ENCODE results near the gene WBP11. TPM values are rescaled to one million over a fixed set of nuclear protein-coding genes. Genes with fewer than 3 reads are reported as not detected.

Gene WBP11
- total RNA-seq, 1 experiment from 2014 or later: 111 TPM

GRCh38 chr12:14775636-14775980, 27.7 kb downstream of the WBP11 start (continued):
- TF ChIP-seq MAX (CRISPR knock-in tag; IDR thresholded peaks at IDR 0.05) (no peak), GTF2I (CRISPR knock-in tag; conservative IDR thresholded peaks at IDR 0.05) (no peak), ATF1 (CRISPR knock-in tag; IDR thresholded peaks at IDR 0.05) (no peak)

- Mint-ChIP-seq H3K27me3 (ENCODE audit: low read depth) (no peaks in the 10 kb centered on the region; the same call in 1 of the 2 replicates), H3K4me1 (peaks cover 35% of the 10 kb centered on the region), H3K27ac (peak overlapping the region; percentile 93), H3K4me3 (peak overlapping the region; percentile 99), H3K36me3 (peaks cover 4% of the 10 kb centered on the region; the same call in 1 of the 2 replicates), H3K9me3 (no peaks in the 10 kb centered on the region)
- CTCF ChIA-PET: interaction anchor here (0.5 to 2.0 kb wide), 6 partner anchors 19 to 86 kb away, joined by 3 to 8 read pairs (median 4); partner anchors contain the start of genes C12orf60 and WBP11
- DNase-seq (ENCODE audit: low spot score) (peak; percentile 25), ATAC-seq (no peak)
- POLR2A ChIA-PET: interaction anchor here (1.3 to 2.9 kb wide), 4 partner anchors 9 to 260 kb away, joined by 3 to 22 read pairs (median 4); partner anchors contain the start of genes C12orf60 and WBP11
- TF ChIP-seq KAT7 (CRISPR knock-in tag; IDR thresholded peaks at IDR 0.05; ENCODE audit: borderline replicate concordance) (0 out of 2 replicates have a peak, but pooled peaks have one; percentile 45), USF1 (CRISPR knock-in tag; IDR thresholded peaks at IDR 0.05) (0 out of 2 replicates have a peak, but pooled peaks have one; percentile 10), ZNF532 (CRISPR knock-in tag; IDR thresholded peaks at IDR 0.05; ENCODE audit: borderline replicate concordance) (no peak), NR2C2 (CRISPR knock-in tag; IDR thresholded peaks at IDR 0.05) (no peak)
Measured at GRCh38 chr12:14774906-14775635, 28.2 kb downstream of the WBP11 start.

- ChIA-PET CTCF (interaction anchor here (0.5 to 2.0 kb wide), 6 partner anchors 18 to 87 kb away, joined by 3 to 8 read pairs (median 4); partner anchors contain the start of genes C12orf60 and WBP11), POLR2A (interaction anchor here (1.1 to 2.9 kb wide), 6 partner anchors 10 to 261 kb away, joined by 3 to 22 read pairs (median 3); partner anchors contain the start of genes C12orf60 and WBP11)
- Mint-ChIP-seq H3K27ac (peak overlapping the region; percentile 93), H3K4me3 (peak overlapping the region; percentile 99), H3K9me3 (no peaks in the 10 kb centered on the region), H3K36me3 (peaks cover 4% of the 10 kb centered on the region; the same call in 1 of the 2 replicates), H3K4me1 (peaks cover 35% of the 10 kb centered on the region), H3K27me3 (ENCODE audit: low read depth) (no peaks in the 10 kb centered on the region; the same call in 1 of the 2 replicates)
- DNase-seq (ENCODE audit: low spot score) (peak; percentile 95), ATAC-seq (peak; percentile 74)
- TF ChIP-seq CBFB (CRISPR knock-in tag; IDR thresholded peaks at IDR 0.05; ENCODE audit: low read depth) (0 out of 2 replicates have a peak, but pooled peaks have one; percentile 26), ZNF121 (CRISPR knock-in tag; IDR thresholded peaks at IDR 0.05) (no peak), HMGA2 (CRISPR knock-in tag; IDR thresholded peaks at IDR 0.05) (no peak), SMAD3 (CRISPR knock-in tag; IDR thresholded peaks at IDR 0.05; ENCODE audit: borderline replicate concordance) (peak; percentile 67; the same call in 1 of the 2 replicates), AFF4 (CRISPR knock-in tag; IDR thresholded peaks at IDR 0.05; ENCODE audit: borderline replicate concordance) (no peak), JUN (CRISPR knock-in tag; IDR thresholded peaks at IDR 0.05) (peak; percentile 54; the same call in 1 of the 2 replicates), HMGXB4 (CRISPR knock-in tag; IDR thresholded peaks at IDR 0.05) (peak; percentile 63; the same call in 1 of the 2 replicates), ZNF219 (CRISPR knock-in tag; IDR thresholded peaks at IDR 0.05; ENCODE audit: borderline replicate concordance) (no peak), ZNF138 (CRISPR knock-in tag; conservative IDR thresholded peaks at IDR 0.05) (peak; percentile 84; the same call in 1 of the 2 replicates), TP53 (CRISPR knock-in tag; IDR thresholded peaks at IDR 0.05) (peak; percentile 76; the same call in 1 of the 2 replicates), FOXK1 (CRISPR knock-in tag; IDR thresholded peaks at IDR 0.05) (0 out of 2 replicates have a peak, but pooled peaks have one; percentile 27)
Measured at GRCh38 chr12:14774074-14774905, 29.0 kb downstream of the WBP11 start.
